HG02973 (cell line): ENCODE results near the gene PFDN6.
A peak's percentile ranks its signal among the peaks of the same experiment; 100 is the strongest.

Experiments used
- ATAC-seq: cut with Tn5 transposase; IDR thresholded peaks from one replicate; pipeline ENCODE4 v1.9.1; 2021; ENCODE audit warnings: moderate library complexity; ENCODE audit not compliant: unreplicated experiment

PFDN6 gene

GRCh38 chr6:33294086-33294823, 4.9 kb downstream of the PFDN6 start:
- ATAC-seq = no peak

GRCh38 chr6:33295621-33296369, 6.4 kb downstream of the PFDN6 start:
- no peak for ATAC-seq

- ATAC-seq = no peak
These were observed 7.5 kb downstream of the PFDN6 start for GRCh38 chr6:33296797-33297405.

- ATAC-seq = no peak
These were observed 8.1 kb downstream of the PFDN6 start for GRCh38 chr6:33297406-33297955.

GRCh38 chr6:33297956-33298772, 8.8 kb downstream of the PFDN6 start:
- ATAC-seq = no peak

- no peak for ATAC-seq
These were observed 9.4 kb downstream of the PFDN6 start, which contains the start of gene RGL2 for GRCh38 chr6:33298773-33299236. TSS of gene RGL2 (minus strand) at chr6:33298942. CDS start at chr6:33298610, 332 bp downstream.

GRCh38 chr6:33299237-33299944, 10.0 kb downstream of the PFDN6 start:
- ATAC-seq = peak; percentile 61

GRCh38 chr6:33301877-33302276, 12.5 kb downstream of the PFDN6 start:
- ATAC-seq = no peak

- no peak for ATAC-seq
These were observed 14.8 kb downstream of the PFDN6 start for GRCh38 chr6:33304216-33304615.

- ATAC-seq = no peak
These were observed 15.7 kb downstream of the PFDN6 start for GRCh38 chr6:33305052-33305451.

- ATAC-seq = no peak
These were observed 17.0 kb downstream of the PFDN6 start for GRCh38 chr6:33306356-33306755.

- peak; percentile 31 for ATAC-seq
These were observed 23.1 kb downstream of the PFDN6 start for GRCh38 chr6:33312361-33313104.

GRCh38 chr6:33313105-33313708, 23.8 kb downstream of the PFDN6 start:
- ATAC-seq = no peak

GRCh38 chr6:33313709-33314514, 24.5 kb downstream of the PFDN6 start, which contains the start of gene TAPBP:
TSS of gene TAPBP (minus strand) at chr6:33314078. CDS start at chr6:33314041, 37 bp downstream.
- ATAC-seq = no peak

- no peak for ATAC-seq
These were observed 25.1 kb downstream of the PFDN6 start for GRCh38 chr6:33314515-33314942.

- no peak for ATAC-seq
These were observed 25.8 kb downstream of the PFDN6 start for GRCh38 chr6:33314943-33315792.
